ENCODE results near the gene DGCR6L.

- TF ChIP-seq CTCF (IDR thresholded peaks at IDR 0.05) (peak in 1 of 4 donors; percentile 5), POLR2A (IDR thresholded peaks at IDR 0.05) (no peak)
Observed at GRCh38 chr22:20299746-20300136, 20.1 kb downstream of the DGCR6L start.
